IgD-negative memory B cell (primary cell): ENCODE results near the gene GAMT. TPM values are rescaled to one million over a fixed set of nuclear protein-coding genes. Genes with fewer than 3 reads are reported as not detected.

Source experiments
- H3K27ac Mint-ChIP-seq, 3 donors: one replicate each; pipeline ENCODE4 v1.8.0; 2020 to 2022; ENCODE audit warnings: mild to moderate bottlenecking in 3 of 3, mixed read lengths in 3 of 3, moderate library complexity in 1 of 3
- H3K27me3 Mint-ChIP-seq: one replicate; pipeline ENCODE4 v1.8.0; 2021; ENCODE audit warnings: mixed read lengths
- H3K36me3 Mint-ChIP-seq: one replicate; pipeline ENCODE4 v1.8.0; 2020; ENCODE audit warnings: mild to moderate bottlenecking, mixed read lengths
- H3K4me1 Mint-ChIP-seq, 3 donors: one replicate each; pipeline ENCODE4 v1.8.0; 2020 to 2022; ENCODE audit warnings: mixed read lengths in 3 of 3, mild to moderate bottlenecking in 1 of 3
- H3K4me3 Mint-ChIP-seq, 4 donors: one replicate each; pipeline ENCODE4 v1.8.0; 2020 to 2022; ENCODE audit warnings: mild to moderate bottlenecking in 4 of 4, mixed read lengths in 4 of 4, moderate library complexity in 3 of 4
- H3K9me3 Mint-ChIP-seq, 3 donors: one replicate each; pipeline ENCODE4 v1.8.0; 2020 to 2021; ENCODE audit warnings: mixed read lengths in 3 of 3, mild to moderate bottlenecking in 1 of 3
- polyA plus RNA-seq: library from polyadenylated mRNA; unstranded; fragments of 300-500 nt; fragmentation: Illumina TruSeq; gene quantifications from one replicate; pipeline ENCODE4 v1.2.3, GENCODE V29; 2021

GAMT gene
- polyA plus RNA-seq, 1 donor from 2014 or later, result 14.3 TPM

- Mint-ChIP-seq H3K27me3 (no peaks in the 10 kb centered on the region), H3K4me1 (peaks cover 6 to 21% (median 13%) of the 10 kb centered on the region in 3 donors), H3K27ac (peak overlapping the region in 1 of 3 donors; percentile 39), H3K9me3 (no peaks in the 10 kb centered on the region), H3K4me3 (peak overlapping the region in 1 of 4 donors; percentile 51), H3K36me3 (no peaks in the 10 kb centered on the region)
Measured at GRCh38 chr19:1417681-1418495, 16.5 kb upstream of the GAMT start.

- Mint-ChIP-seq H3K27me3 (no peaks in the 10 kb centered on the region), H3K9me3 (no peaks in the 10 kb centered on the region), H3K27ac (no peak overlapping the region), H3K36me3 (no peaks in the 10 kb centered on the region), H3K4me3 (peak overlapping the region in 1 of 4 donors; percentile 22), H3K4me1 (peaks cover 6 to 23% (median 13%) of the 10 kb centered on the region in 3 donors)
Measured at GRCh38 chr19:1417145-1417544, 15.8 kb upstream of the GAMT start.

- H3K4me3 Mint-ChIP-seq, result no peak overlapping the region
Measured at GRCh38 chr19:1416014-1416841, 14.9 kb upstream of the GAMT start.

GRCh38 chr19:1412995-1413800 is 11.9 kb upstream of the GAMT start:
- Mint-ChIP-seq H3K4me1 (peaks cover 14 to 43% (median 28%) of the 10 kb centered on the region in 3 donors), H3K9me3 (no peaks in the 10 kb centered on the region), H3K4me3 (peak overlapping the region in 2 of 4 donors; percentile 44 to 72), H3K27me3 (no peaks in the 10 kb centered on the region), H3K27ac (peak overlapping the region in 2 of 3 donors; percentile 10 to 71), H3K36me3 (no peaks in the 10 kb centered on the region)

More at GRCh38 chr19:1416014-1416841, 14.9 kb upstream of the GAMT start:
- Mint-ChIP-seq H3K27me3 (no peaks in the 10 kb centered on the region), H3K9me3 (no peaks in the 10 kb centered on the region), H3K36me3 (no peaks in the 10 kb centered on the region), H3K4me1 (peaks cover 6 to 26% (median 17%) of the 10 kb centered on the region in 3 donors), H3K27ac (no peak overlapping the region)

- Mint-ChIP-seq H3K9me3 (no peaks in the 10 kb centered on the region), H3K36me3 (no peaks in the 10 kb centered on the region), H3K27ac (peak overlapping the region in 2 of 3 donors; percentile 7 to 10), H3K4me1 (peaks cover 14 to 39% (median 26%) of the 10 kb centered on the region in 3 donors), H3K27me3 (no peaks in the 10 kb centered on the region), H3K4me3 (peak overlapping the region in 1 of 4 donors; percentile 72)
Measured at GRCh38 chr19:1412323-1412923, 11.1 kb upstream of the GAMT start.

- no peaks in the 10 kb centered on the region for H3K27me3 Mint-ChIP-seq
- H3K4me3 Mint-ChIP-seq, result peak overlapping the region in 3 of 4 donors; percentile 85 to 89 (median 87)
- H3K9me3 Mint-ChIP-seq, result no peaks in the 10 kb centered on the region
- H3K36me3 Mint-ChIP-seq, result no peaks in the 10 kb centered on the region
- H3K27ac Mint-ChIP-seq, result peak overlapping the region; percentile 43 to 92 (median 46)
- peaks cover 18 to 40% (median 26%) of the 10 kb centered on the region in 3 donors for H3K4me1 Mint-ChIP-seq
Measured at GRCh38 chr19:1411255-1412191, 10.2 kb upstream of the GAMT start.

- Mint-ChIP-seq H3K27ac (peak overlapping the region; percentile 21 to 92 (median 43)), H3K4me3 (peak overlapping the region; percentile 54 to 89 (median 86)), H3K27me3 (no peaks in the 10 kb centered on the region), H3K4me1 (peaks cover 21 to 40% (median 28%) of the 10 kb centered on the region in 3 donors), H3K36me3 (no peaks in the 10 kb centered on the region), H3K9me3 (no peaks in the 10 kb centered on the region)
Measured at GRCh38 chr19:1410789-1411188, 9.4 kb upstream of the GAMT start.

GRCh38 chr19:1410136-1410786 is 8.9 kb upstream of the GAMT start:
- Mint-ChIP-seq H3K27me3 (no peaks in the 10 kb centered on the region), H3K4me3 (peak overlapping the region; percentile 54 to 89 (median 86)), H3K27ac (peak overlapping the region; percentile 27 to 92 (median 67)), H3K36me3 (no peaks in the 10 kb centered on the region), H3K4me1 (peaks cover 21 to 38% (median 28%) of the 10 kb centered on the region in 3 donors), H3K9me3 (no peaks in the 10 kb centered on the region)

GRCh38 chr19:1409204-1410005 is 8.1 kb upstream of the GAMT start:
- Mint-ChIP-seq H3K27ac (peak overlapping the region; percentile 48 to 92 (median 80)), H3K36me3 (no peaks in the 10 kb centered on the region), H3K4me1 (peaks cover 16 to 33% (median 23%) of the 10 kb centered on the region in 3 donors), H3K4me3 (peak overlapping the region; percentile 85 to 91 (median 88)), H3K27me3 (no peaks in the 10 kb centered on the region), H3K9me3 (no peaks in the 10 kb centered on the region)

GRCh38 chr19:1408300-1409203 is 7.2 kb upstream of the GAMT start:
- Mint-ChIP-seq H3K27me3 (peaks cover under 1% of the 10 kb centered on the region), H3K4me1 (peaks cover 16 to 33% (median 23%) of the 10 kb centered on the region in 3 donors), H3K9me3 (no peaks in the 10 kb centered on the region), H3K4me3 (peak overlapping the region; percentile 85 to 91 (median 88)), H3K36me3 (no peaks in the 10 kb centered on the region), H3K27ac (peak overlapping the region; percentile 48 to 92 (median 80))

GRCh38 chr19:1407528-1408299 is 6.4 kb upstream of the GAMT start, which contains the start of gene DAZAP1:
Gene DAZAP1 (plus strand): TSS chr19:1407586. CDS start chr19:1407774, 188 bp downstream.
- H3K4me1 Mint-ChIP-seq, result peaks cover 16 to 32% (median 23%) of the 10 kb centered on the region in 3 donors
- peak within 1 kb of the TSS; percentile 85 to 91 (median 89) for H3K4me3 Mint-ChIP-seq
- H3K9me3 Mint-ChIP-seq, result no peaks in the 10 kb centered on the region
- H3K27ac Mint-ChIP-seq, result peak within 1 kb of the TSS; percentile 80 to 92 (median 88)
- no peaks in the 10 kb centered on the region for H3K36me3 Mint-ChIP-seq
- peaks cover 7% of the 10 kb centered on the region for H3K27me3 Mint-ChIP-seq
